ENCODE measurements around the gene AKAIN1.

Gene AKAIN1

GRCh38 chr18:5237083-5237722 lies 40.1 kb upstream of the AKAIN1 start:
- Histone ChIP-seq H3K23ac (ENCODE audit: low read length) (no peak overlapping the region), H3K4me3 (ENCODE audit: low read length) (peak overlapping the region; percentile 74), H3K4ac (ENCODE audit: low read depth, low read length) (no peak overlapping the region), H2AK5ac (ENCODE audit: low read length) (no peak overlapping the region), H2BK15ac (replicated peaks; ENCODE audit: low read depth) (no peak overlapping the region), H4K5ac (ENCODE audit: low read length) (no peak overlapping the region), H3K9ac (ENCODE audit: low read length) (peak overlapping the region; percentile 93), H3K27ac (ENCODE audit: low read depth, low read length) (peak overlapping the region; percentile 95), H3K79me2 (ENCODE audit: control insufficient read depth, insufficient read depth, low read length) (no peaks in the 10 kb centered on the region), H3K4me1 (ENCODE audit: control insufficient read depth, low read depth, low read length) (no peaks in the 10 kb centered on the region), H3K79me1 (ENCODE audit: low read length) (peaks cover 4% of the 10 kb centered on the region), H4K8ac (ENCODE audit: low read depth, low read length) (no peak overlapping the region), H3K27me3 (ENCODE audit: insufficient read depth, low read length, poor library complexity) (no peaks in the 10 kb centered on the region), H3K56ac (ENCODE audit: low read length) (peak overlapping the region; percentile 96), H2BK5ac (ENCODE audit: low read length) (no peak overlapping the region), H3K36me3 (ENCODE audit: control insufficient read depth, insufficient read depth, low read length) (no peaks in the 10 kb centered on the region), H3K4me2 (ENCODE audit: low read length) (peak overlapping the region; percentile 87), H2BK120ac (ENCODE audit: low read depth, low read length) (no peak overlapping the region), H3K18ac (ENCODE audit: low read length) (no peak overlapping the region)
- DNase-seq: no peak
- no CpG with 5 or more reads among the region's 23 CpGs for WGBS (ENCODE audit: extremely low coverage, insufficient coverage, low lambda C conversion rate)

GRCh38 chr18:5214583-5215351 lies 17.7 kb upstream of the AKAIN1 start:
- Histone ChIP-seq H3K4me2 (ENCODE audit: low read length) (no peak overlapping the region), H3K4me3 (ENCODE audit: low read length) (no peak overlapping the region), H3K27ac (ENCODE audit: low read depth, low read length) (no peak overlapping the region), H2BK120ac (ENCODE audit: low read depth, low read length) (no peak overlapping the region), H3K79me1 (ENCODE audit: low read length) (no peaks in the 10 kb centered on the region), H3K27me3 (ENCODE audit: insufficient read depth, low read length, poor library complexity) (no peaks in the 10 kb centered on the region), H3K18ac (ENCODE audit: low read length) (no peak overlapping the region), H3K79me2 (ENCODE audit: control insufficient read depth, insufficient read depth, low read length) (no peaks in the 10 kb centered on the region), H2AK5ac (ENCODE audit: low read length) (no peak overlapping the region), H4K5ac (ENCODE audit: low read length) (no peak overlapping the region), H4K8ac (ENCODE audit: low read depth, low read length) (no peak overlapping the region), H2BK15ac (replicated peaks; ENCODE audit: low read depth) (no peak overlapping the region), H3K9ac (ENCODE audit: low read length) (no peak overlapping the region), H3K4ac (ENCODE audit: low read depth, low read length) (no peak overlapping the region), H3K56ac (ENCODE audit: low read length) (no peak overlapping the region), H2BK5ac (ENCODE audit: low read length) (no peak overlapping the region), H3K4me1 (ENCODE audit: control insufficient read depth, low read depth, low read length) (no peaks in the 10 kb centered on the region), H3K36me3 (ENCODE audit: control insufficient read depth, insufficient read depth, low read length) (no peaks in the 10 kb centered on the region), H3K23ac (ENCODE audit: low read length) (no peak overlapping the region)
- WGBS (ENCODE audit: extremely low coverage, insufficient coverage, low lambda C conversion rate): no CpG with 5 or more reads among the region's 3 CpGs
- no peak for DNase-seq

- Histone ChIP-seq H3K56ac (ENCODE audit: low read length) (no peak overlapping the region), H2BK5ac (ENCODE audit: low read length) (no peak overlapping the region), H3K23ac (ENCODE audit: low read length) (no peak overlapping the region), H4K8ac (ENCODE audit: low read depth, low read length) (no peak overlapping the region), H3K36me3 (ENCODE audit: control insufficient read depth, insufficient read depth, low read length) (no peaks in the 10 kb centered on the region), H3K4me2 (ENCODE audit: low read length) (no peak overlapping the region), H3K79me1 (ENCODE audit: low read length) (no peaks in the 10 kb centered on the region), H3K27ac (ENCODE audit: low read depth, low read length) (no peak overlapping the region), H3K4ac (ENCODE audit: low read depth, low read length) (no peak overlapping the region), H2BK15ac (replicated peaks; ENCODE audit: low read depth) (no peak overlapping the region), H3K4me3 (ENCODE audit: low read length) (no peak overlapping the region), H3K18ac (ENCODE audit: low read length) (no peak overlapping the region), H2AK5ac (ENCODE audit: low read length) (no peak overlapping the region), H3K79me2 (ENCODE audit: control insufficient read depth, insufficient read depth, low read length) (no peaks in the 10 kb centered on the region), H3K27me3 (ENCODE audit: insufficient read depth, low read length, poor library complexity) (no peaks in the 10 kb centered on the region), H3K9ac (ENCODE audit: low read length) (no peak overlapping the region), H2BK120ac (ENCODE audit: low read depth, low read length) (no peak overlapping the region), H3K4me1 (ENCODE audit: control insufficient read depth, low read depth, low read length) (no peaks in the 10 kb centered on the region), H4K5ac (ENCODE audit: low read length) (no peak overlapping the region)
- DNase-seq: peak; percentile 2
- no CpG with 5 or more reads among the region's 4 CpGs for WGBS (ENCODE audit: extremely low coverage, insufficient coverage, low lambda C conversion rate)
Measured at GRCh38 chr18:5207471-5208150, 10.6 kb upstream of the AKAIN1 start.

GRCh38 chr18:5198311-5198710 lies 1.3 kb upstream of the AKAIN1 start:
- no peaks in the 10 kb centered on the region for H3K79me2 ChIP-seq (ENCODE audit: control insufficient read depth, insufficient read depth, low read length)
- H2BK120ac ChIP-seq (ENCODE audit: low read depth, low read length): no peak overlapping the region
- no peak overlapping the region for H4K8ac ChIP-seq (ENCODE audit: low read depth, low read length)
- no peak overlapping the region for H3K4me2 ChIP-seq (ENCODE audit: low read length)
- no peaks in the 10 kb centered on the region for H3K36me3 ChIP-seq (ENCODE audit: control insufficient read depth, insufficient read depth, low read length)
- H3K27ac ChIP-seq (ENCODE audit: low read depth, low read length): no peak overlapping the region
- H3K4me1 ChIP-seq (ENCODE audit: control insufficient read depth, low read depth, low read length): no peaks in the 10 kb centered on the region
- no peak overlapping the region for H3K4me3 ChIP-seq (ENCODE audit: low read length)
- no peak overlapping the region for H3K9ac ChIP-seq (ENCODE audit: low read length)
- DNase-seq: no peak
- WGBS (ENCODE audit: extremely low coverage, insufficient coverage, low lambda C conversion rate): no CpG with 5 or more reads among the region's 3 CpGs
- no peak overlapping the region for H2AK5ac ChIP-seq (ENCODE audit: low read length)
- H3K18ac ChIP-seq (ENCODE audit: low read length): no peak overlapping the region
- H4K5ac ChIP-seq (ENCODE audit: low read length): no peak overlapping the region
- H3K4ac ChIP-seq (ENCODE audit: low read depth, low read length): no peak overlapping the region
- no peak overlapping the region for H2BK5ac ChIP-seq (ENCODE audit: low read length)
- no peak overlapping the region for H3K56ac ChIP-seq (ENCODE audit: low read length)
- no peak overlapping the region for H2BK15ac ChIP-seq (replicated peaks; ENCODE audit: low read depth)
- H3K27me3 ChIP-seq (ENCODE audit: insufficient read depth, low read length, poor library complexity): peaks cover 22% of the 10 kb centered on the region
- H3K79me1 ChIP-seq (ENCODE audit: low read length): no peaks in the 10 kb centered on the region
- no peak overlapping the region for H3K23ac ChIP-seq (ENCODE audit: low read length)

GRCh38 chr18:5197461-5197860 lies 404 bp upstream of the AKAIN1 start:
- no peak overlapping the region for H2AK5ac ChIP-seq (ENCODE audit: low read length)
- H2BK15ac ChIP-seq (replicated peaks; ENCODE audit: low read depth): no peak overlapping the region
- no peaks in the 10 kb centered on the region for H3K4me1 ChIP-seq (ENCODE audit: control insufficient read depth, low read depth, low read length)
- DNase-seq: peak; percentile 23
- peaks cover 22% of the 10 kb centered on the region for H3K27me3 ChIP-seq (ENCODE audit: insufficient read depth, low read length, poor library complexity)
- H3K79me2 ChIP-seq (ENCODE audit: control insufficient read depth, insufficient read depth, low read length): no peaks in the 10 kb centered on the region
- no peak overlapping the region for H3K56ac ChIP-seq (ENCODE audit: low read length)
- H3K4ac ChIP-seq (ENCODE audit: low read depth, low read length): no peak overlapping the region
- no peak overlapping the region for H3K27ac ChIP-seq (ENCODE audit: low read depth, low read length)
- H4K5ac ChIP-seq (ENCODE audit: low read length): no peak overlapping the region
- H2BK5ac ChIP-seq (ENCODE audit: low read length): no peak overlapping the region
- H3K4me3 ChIP-seq (ENCODE audit: low read length): no peak overlapping the region
- H2BK120ac ChIP-seq (ENCODE audit: low read depth, low read length): no peak overlapping the region
- H3K9ac ChIP-seq (ENCODE audit: low read length): no peak overlapping the region
- H3K36me3 ChIP-seq (ENCODE audit: control insufficient read depth, insufficient read depth, low read length): no peaks in the 10 kb centered on the region
- no peaks in the 10 kb centered on the region for H3K79me1 ChIP-seq (ENCODE audit: low read length)
- H3K18ac ChIP-seq (ENCODE audit: low read length): no peak overlapping the region
- no peak overlapping the region for H4K8ac ChIP-seq (ENCODE audit: low read depth, low read length)
- peak overlapping the region; percentile 67 for H3K4me2 ChIP-seq (ENCODE audit: low read length)
- no peak overlapping the region for H3K23ac ChIP-seq (ENCODE audit: low read length)
- WGBS (ENCODE audit: extremely low coverage, insufficient coverage, low lambda C conversion rate): no CpG with 5 or more reads among the region's 18 CpGs

Data from mesendoderm (in vitro differentiated cells).